HCT116 (cell line): Measurements from ENCODE around the gene NXPE4. TPM values are rescaled to one million over a fixed set of nuclear protein-coding genes. Genes with fewer than 3 reads are reported as not detected.

Source experiments
- ATAC-seq: fragments of 200-7000 bp; cut with Tn5 transposase; 2 replicates; pipeline ENCODE4 v1.9.1; 2020; ENCODE audit warnings: mild to moderate bottlenecking, moderate library complexity
- BruUV-seq: library from RNA; stranded (reverse); fragments of 400-500 nt; replicated peaks from 2 replicates; lab custom pipeline; 2021; lab: Mats Ljungman, UMichigan
- CTCF ChIA-PET: fragments of 300-600 bp; sonication (Branson Sonifier 250); formaldehyde crosslinking; loops from one replicate; lab custom pipeline; 2021; ENCODE audit warnings: antibody characterized with exemption; lab: Charles Lee
- POLR2A ChIA-PET: fragments of 300-600, 350-600 bp; sonication (Branson Sonifier 250); formaldehyde crosslinking; loops from one replicate; lab custom pipeline; 2021; ENCODE audit warnings: antibody characterized with exemption; lab: Charles Lee
- RAD21 ChIA-PET, 2 experiments: fragments of 300-600 bp; sonication (Branson Sonifier 250); formaldehyde crosslinking; loops; one replicate each; lab custom pipeline; 2023; ENCODE audit warnings: low total read pairs in 2 of 2; ENCODE audit not compliant: uncharacterized antibody in 2 of 2, unreplicated experiment in 2 of 2, low non-redundant PET in 1 of 2; lab: Charles Lee
- DNase-seq: peaks from one replicate; pipeline ENCODE4 v3.0.0-alpha.2; 2010; ENCODE audit warnings: low read depth, low spot score
- H2AFZ ChIP-seq: fragments of 200-600 bp; shearing (Covaris generic), sonication (generic); 2 replicates; pipeline ENCODE4 v1.6.1; 2017; ENCODE audit warnings: low read depth, mixed run types, mixed read lengths, antibody characterized with exemption, low read length; ENCODE audit not compliant: poor library complexity, severe bottlenecking
- H3K27ac ChIP-seq: 2 replicates; pipeline ENCODE4 v1.5.1; 2012; ENCODE audit warnings: low read depth, low read length
- H3K27me3 ChIP-seq: fragments of 200-600 bp; sonication (generic); 2 replicates; pipeline ENCODE4 v1.6.1; 2016; ENCODE audit warnings: mixed run types, low read length, mixed read lengths; ENCODE audit not compliant: insufficient read depth
- H3K36me3 ChIP-seq, 2 experiments: fragments of 200-500 bp in 1 of 2; fragments of 200-600 bp in 1 of 2; sonication (Bioruptor generic) in 1 of 2; sonication (generic) in 1 of 2; 2 replicates each; pipeline versions ENCODE4 v1.5.1 to v1.6.1; 2014 to 2016; ENCODE audit warnings: low read length in 2 of 2, inconsistent platforms in 1 of 2, mixed read lengths in 1 of 2, mixed run types in 1 of 2; ENCODE audit not compliant: insufficient read depth in 2 of 2, control insufficient read depth in 1 of 2
- H3K4me1 ChIP-seq, 2 experiments: fragments of 200-600 bp in 1 of 2; sonication (generic) in 1 of 2; 2 replicates each; pipeline versions ENCODE4 v1.5.1 to v1.6.1; 2012 to 2017; ENCODE audit warnings: low read length in 2 of 2, inconsistent platforms in 1 of 2, mild to moderate bottlenecking in 1 of 2, mixed read lengths in 1 of 2, mixed run types in 1 of 2, moderate library complexity in 1 of 2; ENCODE audit not compliant: insufficient read depth in 2 of 2, control insufficient read depth in 1 of 2
- H3K4me2 ChIP-seq: fragments of 200-600 bp; sonication (generic); 2 replicates; pipeline ENCODE4 v1.6.1; 2017; ENCODE audit warnings: mixed run types, low read length, mixed read lengths
- H3K4me3 ChIP-seq, 2 experiments: fragments of 200-600 bp in 1 of 2; sonication (generic) in 1 of 2; replicated peaks in 1 of 2; 2 replicates each; pipeline ENCODE4 v1.5.1; 2011 to 2016; ENCODE audit warnings: low read length in 2 of 2, control low read depth in 1 of 2, low read depth in 1 of 2, mild to moderate bottlenecking in 1 of 2, mixed read lengths in 1 of 2, mixed run types in 1 of 2
- H3K79me2 ChIP-seq: fragments of 200-600 bp; sonication (generic); 2 replicates; pipeline ENCODE4 v1.6.1; 2017; ENCODE audit warnings: mild to moderate bottlenecking, mixed run types, low read length, moderate library complexity, mixed read lengths; ENCODE audit not compliant: insufficient read depth
- H3K9ac ChIP-seq: fragments of 200-600 bp; sonication (generic); 2 replicates; pipeline ENCODE4 v1.6.1; 2016; ENCODE audit warnings: low read length, mixed read lengths
- H3K9me2 ChIP-seq: fragments of 200-600 bp; sonication (generic), shearing (Covaris generic); 2 replicates; pipeline ENCODE4 v1.6.1; 2017; ENCODE audit warnings: mixed run types, mild to moderate bottlenecking, moderate library complexity; ENCODE audit not compliant: insufficient read depth
- H3K9me3 ChIP-seq, 2 experiments: fragments of 200-500 bp in 1 of 2; fragments of 200-600 bp in 1 of 2; sonication (Bioruptor generic) in 1 of 2; sonication (generic) in 1 of 2; 2 replicates each; pipeline ENCODE4 v1.6.1; 2014 to 2017; ENCODE audit warnings: low read length in 2 of 2, mixed read lengths in 2 of 2, inconsistent platforms in 1 of 2, low read depth in 1 of 2, mild to moderate bottlenecking in 1 of 2, mixed run types in 1 of 2, moderate library complexity in 1 of 2; ENCODE audit not compliant: control insufficient read depth in 1 of 2, insufficient read depth in 1 of 2
- H4K20me1 ChIP-seq: fragments of 200-600 bp; sonication (generic), shearing (Covaris generic); 2 replicates; pipeline ENCODE4 v1.6.1; 2017; ENCODE audit warnings: mixed run types, mild to moderate bottlenecking, moderate library complexity; ENCODE audit not compliant: insufficient read depth
- CBX3 ChIP-seq: IDR thresholded peaks from 2 replicates; pipeline ENCODE4 v1.6.1; 2012; ENCODE audit warnings: low read depth
- CEBPB ChIP-seq: IDR thresholded peaks from 2 replicates; pipeline ENCODE4 v1.6.1; 2012; ENCODE audit warnings: low read depth
- EGR1 ChIP-seq: IDR thresholded peaks from 2 replicates; pipeline ENCODE4 v1.6.1; 2012; ENCODE audit warnings: low read depth
- ELF1 ChIP-seq: IDR thresholded peaks from 2 replicates; pipeline ENCODE4 v1.6.1; 2012; ENCODE audit warnings: low read depth, borderline replicate concordance
- FOSL1 ChIP-seq: IDR thresholded peaks from 2 replicates; pipeline ENCODE4 v1.6.1; 2012; ENCODE audit warnings: low read depth
- POLR2A ChIP-seq: IDR thresholded peaks from 2 replicates; pipeline ENCODE4 v1.7.0; 2011; ENCODE audit warnings: borderline replicate concordance; ENCODE audit not compliant: insufficient read depth, insufficient read length; ENCODE audit errors: extremely low read depth
- POLR2AphosphoS5 ChIP-seq: IDR thresholded peaks from 2 replicates; pipeline ENCODE4 v1.6.1; 2011; ENCODE audit warnings: mild to moderate bottlenecking, low read depth, low read length, moderate library complexity
- RAD21 ChIP-seq: IDR thresholded peaks from 2 replicates; pipeline ENCODE4 v1.6.1; 2012; ENCODE audit warnings: low read depth, mild to moderate bottlenecking
- SIN3A ChIP-seq: IDR thresholded peaks from 2 replicates; pipeline ENCODE4 v1.6.1; 2012; ENCODE audit warnings: low read depth
- ZNF274 ChIP-seq: fragments of 200-500 bp; sonication (Bioruptor generic); IDR thresholded peaks from 2 replicates; pipeline ENCODE4 v1.6.1; 2014; ENCODE audit warnings: mild to moderate bottlenecking, low read depth, low read length, inconsistent platforms
- intact Hi-C: fragments of 100-400 bp; cut with micrococcal nuclease; formaldehyde crosslinking; loops from 2 replicates; pipeline ENCODE4 v1.10.0; 2022
- total RNA-seq: library from RNA; stranded (reverse); gene quantifications from one replicate; pipeline ENCODE4 v1.2.1, GENCODE V29; 2021; ENCODE audit not compliant: unreplicated experiment
- TF ChIP-seq, protein P1 (sequence below): IDR thresholded peaks from 2 replicates; pipeline ENCODE4 v1.6.1; 2012
- TF ChIP-seq, protein P2 (sequence below): IDR thresholded peaks from 2 replicates; pipeline ENCODE4 v1.6.1; 2012

The NXPE4 gene
- total RNA-seq, 1 experiment from 2014 or later, result not detected

DNA sequence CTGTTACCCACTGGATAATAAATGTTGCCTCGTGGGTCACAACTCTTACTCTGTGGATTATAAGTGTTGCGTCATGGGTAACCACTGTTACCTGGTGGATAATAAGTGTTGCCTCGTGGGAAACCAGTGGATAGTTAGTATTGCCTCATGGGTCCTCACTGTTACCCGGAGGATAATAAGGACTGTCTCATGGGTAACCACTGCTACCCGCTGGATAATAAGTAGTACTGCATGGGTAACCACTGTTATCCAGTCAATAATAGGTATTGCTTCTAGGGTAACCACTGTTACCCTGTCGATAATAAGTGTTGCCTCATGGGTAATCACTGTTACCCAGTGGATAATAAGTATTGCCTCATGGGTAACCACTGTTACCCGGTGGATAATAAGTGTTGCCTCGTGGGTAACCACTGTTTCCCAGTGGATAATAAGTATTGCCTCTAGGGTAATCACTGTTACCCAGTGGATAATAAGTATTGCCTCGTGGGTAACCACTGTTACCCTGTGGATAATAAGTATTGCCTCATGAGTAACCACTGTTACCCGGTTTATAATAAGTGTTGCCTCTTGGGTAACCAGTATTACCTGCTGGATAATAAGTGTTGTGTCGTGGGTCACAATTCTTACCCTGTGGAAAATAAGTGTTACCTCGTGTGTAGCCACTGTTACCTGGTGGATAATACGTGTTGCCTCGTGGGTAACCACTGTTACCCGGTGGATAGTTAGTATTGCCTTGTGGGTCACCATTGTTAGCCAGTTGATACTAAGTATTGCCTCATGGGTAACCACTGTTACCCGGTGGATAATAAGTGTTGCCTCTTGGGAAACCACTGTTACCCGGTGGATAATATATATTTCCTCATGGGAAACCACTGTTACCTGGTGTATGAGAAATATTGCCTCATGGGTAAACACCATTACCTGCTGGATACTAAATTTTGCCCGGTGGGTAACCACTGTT lies 15.7 kb upstream of the NXPE4 start:
- Histone ChIP-seq H3K9me3 (peaks cover 1 to 8% of the 10 kb centered on the region in 2 experiments; a peak in 2 of 4 replicates), H3K4me1 (no peaks in the 10 kb centered on the region), H4K20me1 (no peaks in the 10 kb centered on the region), H3K27me3 (no peaks in the 10 kb centered on the region), H3K36me3 (no peaks in the 10 kb centered on the region), H3K9me2 (no peaks in the 10 kb centered on the region), H3K4me3 (no peak overlapping the region), H3K4me2 (no peak overlapping the region), H2AFZ (no peak overlapping the region), H3K79me2 (no peaks in the 10 kb centered on the region), H3K9ac (no peak overlapping the region), H3K27ac (no peak overlapping the region)
- POLR2A ChIA-PET, result no interaction called here
- RAD21 ChIA-PET, result no interaction called here
- no TSS peak for BruUV-seq
- TF ChIP-seq POLR2A, result no peak
- TF ChIP-seq EGR1, result no peak
- TF ChIP-seq, protein P1, sequence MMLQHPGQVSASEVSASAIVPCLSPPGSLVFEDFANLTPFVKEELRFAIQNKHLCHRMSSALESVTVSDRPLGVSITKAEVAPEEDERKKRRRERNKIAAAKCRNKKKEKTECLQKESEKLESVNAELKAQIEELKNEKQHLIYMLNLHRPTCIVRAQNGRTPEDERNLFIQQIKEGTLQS, result no peak
- TF ChIP-seq ZNF274, result no peak
- no peak for TF ChIP-seq POLR2AphosphoS5
- TF ChIP-seq ELF1, result no peak
- TF ChIP-seq FOSL1, result no peak
- no peak for TF ChIP-seq RAD21
- no peak for TF ChIP-seq CBX3
- TF ChIP-seq CEBPB, result no peak
- TF ChIP-seq, protein P2, sequence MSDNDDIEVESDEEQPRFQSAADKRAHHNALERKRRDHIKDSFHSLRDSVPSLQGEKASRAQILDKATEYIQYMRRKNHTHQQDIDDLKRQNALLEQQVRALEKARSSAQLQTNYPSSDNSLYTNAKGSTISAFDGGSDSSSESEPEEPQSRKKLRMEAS, result no peak
- no peak for TF ChIP-seq SIN3A
- DNase-seq (no peak), ATAC-seq (no peak)
- CTCF ChIA-PET, result no interaction called here
- intact Hi-C loops, result no loop called here
